ENCODE results near the gene RNF224. TPM values are rescaled to one million over a fixed set of nuclear protein-coding genes. Genes with fewer than 3 reads are reported as not detected.
A peak's percentile ranks its signal among the peaks of the same experiment; 100 is the strongest.
"Not testable (repeated sequence)": the region's sequence is repeated elsewhere in the genome, so short reads cannot be mapped to it uniquely, and the experiment has no call there.

Gene RNF224
- total RNA-seq, 1 experiment from 2014 or later, result not detected

GRCh38 chr9:137251490-137252268 lies 24.4 kb downstream of the RNF224 start:
- H3K4me3 ChIP-seq, result no peak overlapping the region
- no peaks in the 10 kb centered on the region for H3K27me3 ChIP-seq
- peaks cover 11% of the 10 kb centered on the region for H3K36me3 ChIP-seq
- no peaks in the 10 kb centered on the region for H3K9me3 ChIP-seq
- no peak for DNase-seq

GRCh38 chr9:137252555-137253506 lies 25.5 kb downstream of the RNF224 start:
- Histone ChIP-seq H3K27me3 (no peaks in the 10 kb centered on the region), H3K4me3 (no peak overlapping the region), H3K36me3 (peaks cover 15% of the 10 kb centered on the region), H3K9me3 (no peaks in the 10 kb centered on the region)
- no peak for DNase-seq

- Histone ChIP-seq H3K9me3 (no peaks in the 10 kb centered on the region), H3K27me3 (no peaks in the 10 kb centered on the region), H3K36me3 (peaks cover 20% of the 10 kb centered on the region), H3K4me3 (peak overlapping the region; percentile 93)
- no peak for DNase-seq
Measured at GRCh38 chr9:137253717-137254623, 26.7 kb downstream of the RNF224 start.

DNA sequence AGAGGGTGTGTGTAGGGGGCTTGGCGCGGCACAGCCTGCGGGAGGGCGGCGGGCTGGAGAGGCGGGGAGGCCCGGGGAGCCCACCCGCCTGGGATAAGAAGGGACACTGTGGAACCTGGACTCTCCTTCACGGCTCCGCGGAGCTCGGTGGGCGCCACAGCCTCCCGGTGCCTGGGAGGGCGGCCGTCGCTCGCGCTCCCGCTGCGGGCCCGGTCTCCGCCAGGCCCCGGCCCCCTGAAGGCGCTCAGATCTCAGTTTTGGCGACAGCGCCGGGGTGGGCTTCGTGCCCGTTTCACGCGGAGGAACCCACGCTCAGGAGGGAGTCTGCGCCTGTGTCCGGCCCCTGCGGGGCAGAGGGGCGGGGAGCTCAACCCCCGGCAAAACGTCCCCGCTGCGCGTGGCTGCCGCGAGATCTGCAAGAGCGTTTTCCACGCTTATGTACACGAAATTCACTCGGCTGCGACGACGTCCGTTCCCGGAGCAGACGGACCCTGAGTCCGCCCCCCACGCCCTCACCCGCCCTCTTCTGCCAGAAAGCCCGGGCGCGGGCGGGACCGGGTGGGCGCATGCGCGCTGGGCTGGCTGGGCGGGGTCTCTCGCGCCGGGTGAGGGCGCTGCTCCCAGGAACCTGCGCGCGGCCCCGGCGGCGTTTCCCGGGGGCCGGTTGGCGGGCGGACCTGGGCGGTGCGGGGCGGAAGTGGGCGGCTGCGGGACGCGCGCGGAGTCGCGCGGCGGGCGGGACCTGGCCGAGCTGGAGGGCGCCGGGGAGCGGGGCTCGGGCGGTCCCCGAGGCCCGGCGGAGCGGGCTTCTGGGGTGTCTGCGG lies 27.5 kb downstream of the RNF224 start, which contains the start of gene NELFB:
NELFB (plus strand) TSS at position 704 of the 824 bp plus-strand sequence.
- H3K4me3 ChIP-seq, result peak within 1 kb of the TSS; percentile 93
- no peaks in the 10 kb centered on the region for H3K9me3 ChIP-seq
- peak; percentile 89 for DNase-seq
- peaks cover 23% of the 10 kb centered on the region for H3K36me3 ChIP-seq
- H3K27me3 ChIP-seq, result no peaks in the 10 kb centered on the region

DNA sequence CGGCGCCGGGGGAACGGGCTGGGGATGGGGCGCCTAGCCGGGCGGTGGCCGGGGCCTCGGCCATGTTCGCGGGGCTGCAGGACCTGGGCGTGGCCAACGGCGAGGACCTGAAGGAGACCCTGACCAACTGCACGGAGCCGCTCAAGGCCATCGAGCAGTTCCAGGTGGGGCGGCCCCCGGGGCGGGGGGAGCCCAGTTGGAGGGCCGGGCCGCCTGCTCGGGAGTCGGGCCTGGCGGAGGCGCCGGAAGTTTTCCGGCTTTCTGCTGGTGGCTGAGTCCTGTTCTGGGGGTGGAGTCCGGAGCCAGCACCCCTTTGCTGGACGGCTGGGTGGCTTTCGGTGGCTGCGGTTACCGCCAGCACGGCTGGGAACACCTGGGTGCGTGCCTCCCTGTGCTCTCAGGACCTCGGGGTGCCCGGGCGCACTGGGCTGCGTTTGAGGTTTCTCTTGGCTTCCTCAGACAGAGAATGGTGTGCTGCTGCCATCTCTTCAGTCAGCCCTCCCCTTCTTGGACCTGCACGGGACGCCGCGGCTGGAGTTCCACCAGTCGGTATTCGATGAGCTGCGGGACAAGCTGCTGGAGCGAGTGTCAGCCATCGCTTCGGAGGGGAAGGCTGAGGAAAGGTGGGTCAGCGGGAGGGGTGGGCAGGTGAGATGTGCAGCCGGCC lies 28.3 kb downstream of the RNF224 start:
- DNase-seq, result peak; percentile 48
- Histone ChIP-seq H3K27me3 (no peaks in the 10 kb centered on the region), H3K9me3 (no peaks in the 10 kb centered on the region)

GRCh38 chr9:137256362-137256761 lies 29.1 kb downstream of the RNF224 start:
- DNase-seq, result no peak
- no peaks in the 10 kb centered on the region for H3K9me3 ChIP-seq

More for the DNA sequence above, 28.3 kb downstream of the RNF224 start:
- peak overlapping the region; percentile 93 for H3K4me3 ChIP-seq
- peaks cover 24% of the 10 kb centered on the region for H3K36me3 ChIP-seq

DNA sequence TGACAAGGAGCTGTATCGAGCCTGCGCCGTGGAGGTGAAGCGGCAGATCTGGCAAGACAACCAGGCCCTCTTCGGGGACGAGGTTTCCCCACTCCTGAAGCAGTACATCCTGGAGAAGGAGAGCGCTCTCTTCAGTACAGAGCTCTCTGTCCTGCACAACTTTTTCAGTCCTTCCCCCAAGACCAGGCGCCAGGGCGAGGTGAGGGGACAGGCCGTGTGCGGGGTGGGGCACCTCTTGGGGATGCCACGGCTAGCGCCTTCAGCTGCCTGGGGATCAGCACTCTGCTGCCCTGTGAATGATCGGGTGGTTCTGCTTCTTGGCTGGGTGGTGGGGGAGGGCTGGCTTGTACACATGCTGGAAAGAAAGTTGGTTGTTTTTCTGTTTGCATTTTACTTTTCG lies 29.6 kb downstream of the RNF224 start:
- Histone ChIP-seq H3K36me3 (peaks cover 25% of the 10 kb centered on the region), H3K27me3 (no peaks in the 10 kb centered on the region), H3K4me3 (no peak overlapping the region), H3K9me3 (no peaks in the 10 kb centered on the region)
- no peak for DNase-seq

More at GRCh38 chr9:137256362-137256761, 29.1 kb downstream of the RNF224 start:
- peak overlapping the region; percentile 93 for H3K4me3 ChIP-seq
- H3K27me3 ChIP-seq, result no peaks in the 10 kb centered on the region
- peaks cover 25% of the 10 kb centered on the region for H3K36me3 ChIP-seq

- H3K4me3 ChIP-seq, H3K27me3 ChIP-seq, H3K9me3 ChIP-seq, DNase-seq: not testable (repeated sequence)
- peaks cover 36% of the 10 kb centered on the region for H3K36me3 ChIP-seq
Measured at GRCh38 chr9:137262173-137262908, 35.0 kb downstream of the RNF224 start.

- no peaks in the 10 kb centered on the region for H3K27me3 ChIP-seq
- DNase-seq, result no peak
- peaks cover 40% of the 10 kb centered on the region for H3K36me3 ChIP-seq
- H3K4me3 ChIP-seq, result no peak overlapping the region
- H3K9me3 ChIP-seq, result no peaks in the 10 kb centered on the region
Measured at GRCh38 chr9:137262909-137263285, 35.6 kb downstream of the RNF224 start.

GRCh38 chr9:137263506-137263905 lies 36.2 kb downstream of the RNF224 start:
- Histone ChIP-seq H3K4me3 (no peak overlapping the region), H3K9me3 (no peaks in the 10 kb centered on the region), H3K36me3 (peaks cover 42% of the 10 kb centered on the region), H3K27me3 (no peaks in the 10 kb centered on the region)
- no peak for DNase-seq

DNA sequence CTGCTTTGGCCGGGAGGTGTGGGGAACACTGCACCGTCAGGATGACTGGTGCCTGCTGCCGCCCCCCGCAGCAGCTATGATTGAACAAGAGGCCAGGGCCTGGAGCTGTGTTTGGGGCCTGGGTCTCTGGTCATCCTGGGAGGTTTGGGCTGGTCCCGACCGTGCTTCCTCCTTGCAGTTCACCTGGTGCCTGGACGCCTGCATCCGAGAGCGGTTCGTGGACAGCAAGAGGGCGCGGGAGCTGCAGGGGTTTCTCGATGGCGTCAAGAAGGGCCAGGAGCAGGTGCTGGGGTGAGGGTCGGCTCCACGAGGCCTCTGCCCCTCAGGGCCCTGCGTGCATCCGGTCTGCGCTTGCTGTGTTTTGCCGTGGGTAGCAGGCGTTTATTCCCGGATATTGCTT lies 36.8 kb downstream of the RNF224 start:
- no peak overlapping the region for H3K4me3 ChIP-seq
- H3K27me3 ChIP-seq, result no peaks in the 10 kb centered on the region
- DNase-seq, result no peak
- H3K9me3 ChIP-seq, result no peaks in the 10 kb centered on the region
- peaks cover 40% of the 10 kb centered on the region for H3K36me3 ChIP-seq

- Histone ChIP-seq H3K27me3 (no peaks in the 10 kb centered on the region), H3K9me3 (no peaks in the 10 kb centered on the region), H3K4me3 (no peak overlapping the region), H3K36me3 (peaks cover 35% of the 10 kb centered on the region)
- no peak for DNase-seq
Measured at GRCh38 chr9:137265496-137266161, 38.3 kb downstream of the RNF224 start.

- H3K9me3 ChIP-seq, result no peaks in the 10 kb centered on the region
- peaks cover 35% of the 10 kb centered on the region for H3K36me3 ChIP-seq
- no peaks in the 10 kb centered on the region for H3K27me3 ChIP-seq
- DNase-seq, result no peak
- no peak overlapping the region for H3K4me3 ChIP-seq
Measured at GRCh38 chr9:137266162-137266527, 38.8 kb downstream of the RNF224 start.

Measured in MG63 (cell line).